CMK (cell line): Measurements from ENCODE around the gene ZBTB7C.

Source experiments
- DNase-seq: peaks from one replicate; pipeline ENCODE4 v3.0.0-alpha.2; 2010; ENCODE audit warnings: low read depth

The ZBTB7C gene

DNA sequence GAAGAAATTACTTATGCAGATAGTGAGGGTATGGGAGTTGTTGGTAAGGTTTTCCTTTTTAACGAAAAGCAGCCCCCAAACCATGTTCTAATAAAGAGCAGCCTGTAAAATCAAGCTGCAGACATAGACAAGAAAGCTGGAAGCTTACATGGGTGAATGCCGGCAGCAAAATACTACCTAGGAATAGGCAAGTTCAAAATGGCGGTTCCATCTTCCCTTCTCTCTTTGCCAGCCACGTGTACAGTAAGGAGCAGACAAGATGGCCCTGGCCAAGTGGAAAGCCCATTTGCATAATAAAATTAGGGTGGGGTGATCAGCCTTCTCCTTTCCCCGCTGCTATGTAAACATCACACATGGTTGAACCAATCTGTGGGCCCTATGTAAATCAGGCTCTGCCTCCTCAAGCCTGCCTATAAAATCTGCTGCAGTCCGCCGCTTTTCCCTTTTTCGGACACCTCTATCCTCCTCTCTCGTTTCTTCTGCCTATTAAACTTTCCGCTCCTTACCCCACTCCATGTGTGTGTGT is 155.0 kb downstream of the ZBTB7C start:
- DNase-seq: no peak

DNA sequence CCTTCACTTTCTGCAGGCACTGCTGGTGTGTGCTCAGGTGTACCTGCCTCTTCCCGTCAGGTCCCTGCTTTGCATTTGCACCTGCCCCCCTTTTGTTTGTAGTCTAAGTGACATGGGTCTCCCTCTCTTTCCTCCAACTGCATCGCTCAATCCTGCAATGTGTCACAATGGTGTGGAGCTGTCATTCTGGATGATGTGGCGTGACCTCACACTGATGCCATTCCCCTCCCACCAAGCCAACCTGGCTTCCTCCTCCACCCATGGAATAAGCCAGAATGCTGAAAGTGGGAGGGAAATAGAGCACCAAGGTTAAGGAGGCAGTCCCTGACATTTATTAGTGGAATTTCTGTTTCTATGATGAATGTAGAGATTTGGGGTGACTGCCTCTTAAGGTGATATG is 156.7 kb downstream of the ZBTB7C start:
- no peak for DNase-seq

DNA sequence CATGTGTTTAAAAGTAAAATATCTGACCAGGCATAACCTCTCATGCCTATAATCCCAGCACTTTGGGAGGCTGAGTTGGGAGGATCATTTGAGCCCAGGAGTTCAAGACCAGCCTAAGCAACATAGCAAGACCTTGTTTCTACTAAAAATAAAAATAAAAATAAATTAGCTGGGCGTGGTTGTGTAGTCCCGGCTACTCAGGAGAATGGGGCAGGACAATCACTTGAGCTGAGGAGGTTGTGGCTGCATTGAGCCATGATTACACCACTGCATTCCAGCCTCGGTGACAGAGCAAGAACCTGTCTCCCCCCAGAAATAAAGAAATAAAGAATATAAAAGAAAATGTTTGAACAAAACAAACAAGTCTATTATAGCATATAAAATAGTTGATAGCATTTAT is 158.3 kb downstream of the ZBTB7C start:
- no peak for DNase-seq

DNA sequence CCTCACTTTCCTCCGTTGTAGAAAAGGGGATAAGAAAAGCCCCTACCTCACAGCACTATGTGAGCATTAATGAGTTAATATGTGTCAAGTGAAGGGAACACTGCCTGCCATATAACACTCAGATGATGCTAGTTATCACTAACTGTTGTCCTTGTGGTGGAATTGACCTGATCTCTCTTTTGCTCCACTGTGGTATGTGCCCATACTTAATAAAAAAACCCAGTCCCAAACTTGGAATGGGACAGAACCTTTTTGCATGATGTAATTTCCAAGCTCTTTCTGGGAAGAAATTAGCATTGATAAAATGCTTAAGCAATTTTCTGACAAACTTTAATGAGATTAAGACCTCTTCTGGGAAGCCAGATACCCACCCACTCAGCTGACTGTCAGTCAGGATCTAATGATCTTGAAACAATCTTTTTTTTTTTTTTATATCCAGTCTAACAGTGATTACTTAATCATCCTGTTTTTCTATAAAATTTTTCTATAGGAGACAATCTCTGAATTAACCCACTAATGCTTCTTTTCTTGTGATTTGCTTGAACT is 158.7 kb downstream of the ZBTB7C start:
- no peak for DNase-seq

DNA sequence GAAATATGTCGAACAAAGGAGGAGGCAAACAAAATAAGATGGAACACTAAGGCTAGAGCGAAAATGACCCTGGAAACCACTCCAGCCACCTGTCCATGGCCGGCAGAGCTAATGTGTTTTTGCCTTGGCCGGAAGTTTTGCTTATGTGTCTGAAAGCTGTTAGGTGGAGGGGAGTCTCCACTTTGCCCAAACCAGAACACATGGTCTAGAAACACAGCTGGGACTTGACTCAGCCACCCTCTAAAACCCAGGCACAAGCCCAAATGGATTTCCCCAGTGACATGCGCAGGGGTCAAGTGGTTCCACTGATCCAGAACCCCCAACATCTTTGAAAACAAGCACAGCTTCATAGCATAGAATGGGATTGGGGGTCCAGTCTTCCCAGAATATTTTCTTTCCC is 159.3 kb downstream of the ZBTB7C start:
- no peak for DNase-seq

DNA sequence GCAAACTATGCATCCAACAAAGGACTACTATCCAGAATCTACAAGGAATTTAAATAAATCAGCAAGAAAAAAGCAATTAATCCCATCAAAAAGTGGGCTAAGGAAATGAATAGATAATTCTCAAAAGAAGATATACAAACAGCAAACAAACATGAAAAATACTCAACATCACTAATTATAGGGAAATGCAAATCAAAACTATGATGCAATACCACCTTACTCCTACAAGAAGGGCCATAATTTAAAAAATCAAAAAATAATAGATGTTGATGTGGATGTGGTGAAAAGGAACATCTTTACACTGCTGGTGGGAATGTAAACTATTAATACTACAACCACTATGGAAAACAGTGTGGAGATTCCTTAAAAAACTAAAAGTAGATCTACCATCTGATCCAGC is 164.7 kb downstream of the ZBTB7C start:
- DNase-seq: no peak

DNA sequence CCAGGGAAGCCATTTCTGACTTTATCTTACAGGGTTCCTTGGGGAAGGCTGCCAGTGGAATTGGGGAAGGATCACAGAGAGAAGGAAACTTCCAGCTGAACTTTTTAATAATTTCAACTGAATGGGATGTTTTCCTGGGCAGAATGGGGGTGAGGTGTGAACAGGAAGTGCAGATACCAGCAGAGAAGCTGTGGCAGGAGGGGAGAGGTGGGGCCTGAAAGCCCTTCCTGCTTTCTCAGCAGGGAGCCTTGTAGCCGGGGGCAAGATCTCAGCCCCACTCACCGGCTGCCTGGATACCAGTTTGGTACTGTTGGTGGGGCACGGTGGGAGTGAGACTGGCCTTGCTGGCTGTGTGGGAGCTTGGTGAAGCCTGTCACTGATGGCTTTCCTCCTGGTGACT is 170.5 kb downstream of the ZBTB7C start:
- no peak for DNase-seq

DNA sequence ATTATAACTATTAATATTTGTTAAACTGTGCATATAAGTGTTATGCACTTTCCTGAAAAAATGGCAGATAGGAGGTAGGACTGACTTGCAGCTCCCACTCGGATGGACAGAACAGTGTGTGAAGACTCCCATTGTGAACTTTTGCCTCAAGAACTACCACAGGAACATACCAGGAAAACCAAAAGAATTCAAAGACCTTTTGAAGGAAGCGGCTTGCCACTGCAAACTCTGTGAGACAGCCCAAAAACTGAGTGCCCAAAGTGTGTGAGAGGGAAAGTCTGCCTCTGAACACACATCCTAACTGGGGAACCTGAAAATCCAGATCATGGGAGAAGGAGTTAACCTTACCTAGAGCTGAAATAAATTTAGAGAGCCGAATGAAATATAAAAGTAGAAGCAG is 171.0 kb downstream of the ZBTB7C start:
- no peak for DNase-seq

DNA sequence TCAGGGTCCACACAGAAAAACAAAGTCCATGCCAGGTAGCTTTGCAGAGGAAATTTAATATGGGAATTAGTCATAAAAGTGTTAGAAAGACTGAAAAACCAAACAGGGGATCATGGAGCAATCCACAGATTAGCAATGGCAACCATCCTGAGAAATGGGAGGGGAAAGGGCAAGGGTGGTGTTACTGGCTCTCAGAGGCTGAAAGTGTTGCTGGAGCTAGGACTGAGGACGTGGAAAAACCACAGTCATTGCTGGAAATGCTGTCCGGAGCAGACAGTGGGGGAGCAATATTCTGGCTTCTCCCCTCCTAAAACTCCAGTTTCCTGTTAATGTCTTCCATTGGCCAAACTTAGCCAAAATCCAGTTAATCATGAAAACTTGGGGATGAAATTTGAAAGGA is 172.4 kb downstream of the ZBTB7C start:
- DNase-seq: no peak

DNA sequence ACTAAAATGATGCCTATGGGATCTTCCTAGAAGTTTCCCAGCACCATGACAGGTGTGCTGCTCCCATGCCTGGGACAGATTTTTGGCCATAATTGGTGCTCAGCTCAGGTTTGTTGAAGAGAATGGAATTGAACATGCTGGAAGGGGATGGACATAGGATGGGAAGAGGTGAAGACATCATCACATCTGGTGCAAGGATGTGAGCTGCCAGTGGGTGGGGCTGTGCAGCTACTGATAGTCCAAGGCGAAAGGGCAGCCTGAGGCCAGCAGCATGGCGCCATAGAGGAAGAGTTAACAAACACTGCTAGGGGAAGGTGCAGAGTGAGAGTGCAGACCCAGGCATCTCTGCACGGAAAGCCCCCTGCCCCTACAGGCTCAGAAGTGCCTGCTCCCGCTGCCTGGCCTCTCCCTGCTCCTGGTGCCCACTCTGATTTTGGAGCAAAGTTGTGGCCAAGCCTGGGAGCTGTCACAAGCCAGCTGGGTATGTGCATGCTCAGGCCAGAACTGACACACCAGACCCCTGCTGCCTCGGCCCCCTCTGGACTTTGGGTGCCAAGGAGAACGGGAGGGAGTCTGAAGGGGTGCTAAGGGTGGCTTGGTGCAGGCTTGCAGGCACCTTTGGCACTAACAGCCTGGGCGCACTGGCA is 178.6 kb downstream of the ZBTB7C start:
- peak; percentile 32 for DNase-seq

DNA sequence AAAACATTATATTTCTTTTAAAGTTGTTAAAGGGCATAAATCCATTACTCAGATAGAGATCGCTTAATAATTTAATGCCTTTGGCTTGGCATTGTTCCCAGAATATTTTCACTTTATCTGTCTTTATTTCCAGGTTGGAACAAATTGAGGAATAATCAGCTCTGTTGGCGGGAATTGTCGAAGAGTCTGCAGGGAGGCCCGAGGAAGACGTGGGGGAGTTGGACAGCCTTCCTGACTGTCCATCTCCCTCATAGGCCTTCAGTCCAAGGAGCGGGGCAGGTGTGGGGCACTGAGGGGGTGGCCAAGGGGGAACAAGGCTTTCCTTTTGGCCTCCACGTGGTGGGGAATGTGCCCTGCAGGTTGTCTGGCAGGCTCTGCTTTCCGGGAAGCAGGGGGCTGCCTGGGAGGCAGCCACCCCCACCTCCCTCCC is 179.6 kb downstream of the ZBTB7C start:
- DNase-seq: no peak

DNA sequence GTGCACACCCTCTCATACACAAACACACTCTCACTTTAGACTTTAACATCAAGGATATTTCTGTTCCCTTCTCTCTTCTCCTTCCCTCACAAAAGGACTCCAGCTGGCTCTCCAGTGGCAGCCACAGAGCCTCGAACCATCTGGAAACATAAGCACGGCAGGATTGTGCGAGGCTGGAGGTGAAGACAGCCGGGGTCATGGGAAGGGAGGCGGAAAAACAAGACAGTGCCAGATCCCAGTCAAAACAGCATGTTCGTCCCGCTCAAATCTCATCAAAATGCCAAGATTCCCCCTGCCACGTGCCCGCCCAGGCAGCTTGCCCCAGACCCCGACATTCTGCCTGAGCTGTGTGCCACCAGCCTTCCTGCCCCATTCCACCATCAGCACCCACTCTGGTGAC is 180.3 kb downstream of the ZBTB7C start:
- no peak for DNase-seq

DNA sequence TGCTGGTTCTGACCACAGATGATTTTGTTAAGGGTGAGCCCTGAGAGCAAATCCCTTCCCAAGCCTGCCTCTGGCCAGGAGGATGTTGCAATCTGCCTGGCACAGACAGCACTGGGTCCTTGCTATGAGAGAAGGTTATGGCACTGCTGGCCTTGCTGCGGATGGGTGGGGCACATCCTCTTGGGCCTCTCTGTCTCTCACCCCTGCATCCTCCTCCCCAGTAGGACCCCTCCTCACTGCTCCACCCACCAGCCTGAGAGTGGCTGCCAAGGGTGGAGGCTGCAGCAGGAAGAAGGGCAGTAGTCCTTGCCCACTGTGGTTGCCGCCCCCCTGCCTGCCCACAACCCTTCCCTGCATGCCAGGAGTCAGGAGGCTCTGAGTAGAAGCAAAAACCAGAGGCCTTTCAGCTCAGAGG is 180.9 kb downstream of the ZBTB7C start:
- peak; percentile 83 for DNase-seq

DNA sequence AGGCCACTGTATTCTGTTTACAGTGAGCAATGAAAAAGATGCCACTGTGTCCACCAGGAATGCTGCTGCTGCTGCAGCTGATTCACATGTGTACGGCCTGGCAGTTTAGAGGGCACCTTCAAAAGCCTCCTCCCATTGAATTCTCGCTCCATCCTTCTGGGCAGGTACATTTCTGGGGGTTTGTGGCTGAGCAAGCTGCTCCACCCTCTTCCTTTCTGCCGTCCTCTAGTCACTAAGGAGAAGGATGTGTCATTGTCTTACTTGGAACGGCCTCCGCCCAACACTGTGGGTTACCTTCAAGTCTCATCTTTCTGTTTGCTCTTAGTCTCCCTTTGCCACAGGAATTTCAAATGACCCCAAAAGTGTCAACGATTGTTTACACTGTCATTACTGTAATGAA is 182.0 kb downstream of the ZBTB7C start:
- no peak for DNase-seq

DNA sequence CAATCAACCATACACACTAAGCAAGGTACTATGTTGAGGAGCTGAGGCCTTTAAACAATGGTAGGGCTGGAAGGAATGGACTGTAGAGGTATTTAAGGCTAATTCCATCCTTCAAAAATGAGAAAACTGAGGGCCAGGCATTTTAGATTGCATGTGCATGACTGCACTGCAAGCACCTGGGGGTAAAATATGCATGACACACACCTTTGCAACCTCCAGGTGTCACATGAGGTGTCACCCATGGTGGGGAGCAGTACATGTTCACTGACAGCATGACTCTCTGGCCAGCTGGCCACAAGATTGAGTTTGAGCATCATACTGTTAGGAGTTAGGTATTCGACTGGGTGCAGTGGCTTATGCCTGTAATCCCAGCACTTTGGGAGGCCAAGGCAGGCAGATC is 182.8 kb downstream of the ZBTB7C start:
- DNase-seq: no peak

DNA sequence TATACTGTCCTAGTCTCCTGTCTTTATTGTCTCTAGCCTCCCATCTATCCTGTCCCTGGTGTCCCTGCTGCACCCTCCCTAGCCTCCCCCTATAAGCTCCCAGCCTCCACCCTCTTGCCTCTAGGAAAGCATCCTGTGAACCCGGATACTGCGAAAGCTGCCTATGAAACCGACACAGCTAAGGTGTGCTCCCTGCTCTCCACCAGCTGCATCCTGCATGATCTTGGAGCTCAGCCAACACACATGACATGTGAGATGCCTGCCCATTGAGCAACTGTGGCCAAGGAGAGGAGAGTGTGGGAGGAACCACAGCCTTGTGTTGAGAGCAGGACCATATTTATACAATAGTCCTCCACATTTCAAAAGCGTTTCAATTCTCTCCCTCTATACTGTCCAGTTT is 187.1 kb downstream of the ZBTB7C start:
- DNase-seq: no peak

DNA sequence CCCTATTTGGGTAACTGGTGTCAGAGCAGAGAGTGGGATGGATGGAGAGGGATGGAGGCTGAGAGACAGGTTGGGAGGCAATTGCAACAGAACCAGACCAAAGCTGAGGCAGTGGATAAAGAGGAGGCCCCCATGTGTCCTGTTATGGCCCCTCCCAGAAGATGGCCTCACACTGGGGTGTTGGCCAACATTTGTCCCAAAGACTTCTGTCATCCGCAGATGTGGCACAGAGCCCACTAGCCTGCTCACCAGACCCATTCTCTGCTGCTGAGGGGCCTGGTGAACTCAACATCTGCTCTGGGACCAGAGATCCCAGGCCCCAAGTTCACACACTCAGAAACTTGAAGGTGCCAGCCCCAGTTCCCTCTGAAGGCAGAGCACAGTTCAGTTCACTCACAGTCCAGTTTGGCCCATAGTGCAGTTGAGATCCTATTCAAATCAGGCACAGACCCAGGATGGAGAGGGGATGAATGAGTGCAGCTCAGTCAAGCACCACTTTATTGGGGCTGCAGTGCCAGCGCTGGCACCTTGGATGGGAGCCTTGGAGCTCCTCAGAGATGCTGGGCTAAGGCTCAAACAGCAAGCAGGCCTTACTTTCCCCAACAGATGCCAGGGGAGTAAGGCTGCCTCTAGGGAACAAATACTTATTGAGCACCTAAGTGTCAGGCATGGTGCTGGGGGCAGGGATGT is 189.2 kb downstream of the ZBTB7C start:
- no peak for DNase-seq

DNA sequence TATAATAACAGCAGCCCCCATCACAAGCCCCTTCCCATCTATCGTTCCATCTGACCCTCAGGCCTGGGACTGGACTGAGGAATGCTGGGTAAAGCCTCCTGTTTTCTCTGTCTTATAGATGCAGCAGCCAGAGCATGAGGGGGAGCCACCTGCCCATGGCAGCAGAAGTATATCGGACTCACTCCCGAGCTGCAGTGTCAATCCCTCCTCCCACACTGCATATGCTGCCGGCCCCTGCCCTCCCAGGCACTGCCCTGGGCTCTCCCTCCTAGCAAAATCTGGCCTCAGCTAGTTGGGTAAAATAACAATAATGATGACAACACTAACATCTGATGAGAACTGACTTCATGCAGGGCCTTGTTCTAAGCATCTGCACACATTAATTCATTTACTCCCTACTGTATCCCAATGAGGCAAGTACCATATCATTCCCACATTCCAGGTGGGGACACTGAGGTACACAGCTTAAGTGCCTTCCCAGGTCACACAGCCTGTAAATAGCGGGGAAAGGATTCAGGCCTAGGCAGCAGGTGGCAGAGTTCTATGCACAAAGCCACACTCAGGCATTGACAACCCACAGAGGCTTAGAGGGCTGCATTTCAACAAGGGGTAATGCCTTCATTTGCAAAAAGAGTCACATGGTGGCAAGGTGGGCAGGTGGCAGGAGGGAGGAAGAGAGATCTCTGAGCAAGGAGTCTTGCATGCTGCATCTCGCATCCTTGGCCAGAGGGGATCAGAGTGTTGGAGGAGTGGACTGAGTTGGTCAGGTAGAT is 190.0 kb downstream of the ZBTB7C start:
- DNase-seq: no peak

DNA sequence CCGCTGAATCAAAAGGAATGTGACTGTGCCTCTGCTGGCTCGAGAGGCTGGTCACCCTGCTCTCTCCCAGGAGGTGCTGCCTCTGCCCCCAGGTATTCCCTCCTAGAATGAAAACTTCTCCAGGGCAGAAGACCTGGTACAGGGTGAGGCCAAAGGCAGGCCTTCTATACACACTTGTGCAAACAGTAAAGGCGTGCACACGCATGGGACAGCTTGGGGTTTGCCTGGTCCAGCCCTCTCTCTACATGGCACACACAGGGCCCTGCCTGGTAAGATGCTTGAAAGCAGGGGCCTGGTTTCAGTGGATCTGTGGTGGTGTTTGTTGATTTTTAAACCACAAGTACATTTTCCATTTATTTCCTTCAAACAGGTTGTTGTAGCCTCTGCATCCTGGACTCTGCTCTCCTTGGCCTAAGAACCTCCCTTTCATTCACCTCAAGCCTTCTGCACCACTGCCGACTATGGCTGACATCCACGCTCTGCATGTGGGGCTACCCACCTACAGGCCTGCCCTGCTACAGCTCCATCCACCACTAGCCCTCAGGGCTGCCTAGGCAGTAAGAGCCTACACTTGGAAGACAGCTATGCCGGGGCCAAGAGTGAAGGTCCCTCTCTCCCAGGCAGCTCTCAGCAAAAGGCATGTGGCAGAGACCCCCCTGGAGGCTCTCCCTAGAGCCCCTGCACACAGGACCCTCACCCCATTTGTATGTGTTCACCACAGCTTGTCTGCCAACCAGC is 190.7 kb downstream of the ZBTB7C start:
- no peak for DNase-seq

DNA sequence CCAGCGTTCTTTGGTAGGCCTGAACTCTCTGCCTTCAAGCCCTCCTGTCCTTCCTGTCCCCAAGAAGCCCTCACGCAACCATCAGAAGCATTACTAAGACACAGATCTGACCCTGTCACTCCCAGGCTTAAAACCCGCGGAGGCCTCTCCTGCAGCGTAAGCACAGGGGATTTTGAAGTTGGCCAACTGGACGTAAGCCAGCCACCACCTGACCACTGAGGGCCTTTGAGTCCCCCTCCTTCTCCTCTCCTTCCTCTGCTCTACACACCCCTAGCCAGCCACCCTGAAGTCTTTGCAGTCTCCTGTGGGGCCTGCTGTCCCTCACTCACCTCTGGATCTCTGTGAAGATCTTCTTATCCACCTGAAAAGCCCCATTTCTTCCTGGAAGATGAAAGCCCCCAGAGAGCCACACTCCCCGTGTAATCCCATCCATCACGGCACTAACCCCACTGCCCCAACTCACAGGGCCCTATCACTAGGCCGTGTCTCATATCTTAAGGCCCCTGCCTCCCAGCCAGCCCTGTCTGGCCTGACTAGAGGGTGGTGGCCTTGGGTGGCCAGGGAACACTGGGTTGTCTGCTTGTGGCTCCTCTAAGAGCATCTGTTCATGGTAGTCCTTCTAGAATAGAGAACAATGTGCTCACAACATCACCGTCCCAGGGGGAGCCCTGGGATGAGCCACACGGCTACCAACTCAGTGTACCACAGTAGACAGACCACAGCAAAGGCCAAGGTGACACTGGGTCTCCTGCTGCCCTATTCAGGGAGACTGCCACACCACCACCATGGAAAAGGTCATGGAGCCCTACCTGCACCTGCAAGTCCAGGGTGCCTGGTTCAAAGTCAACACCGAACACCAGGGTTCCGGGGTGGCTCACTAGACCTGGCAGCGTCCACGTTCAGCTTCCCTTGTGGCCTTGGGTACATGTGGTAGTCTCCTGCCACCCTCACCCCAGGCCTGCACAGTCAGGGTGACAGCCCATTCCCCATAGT is 191.6 kb downstream of the ZBTB7C start:
- no peak for DNase-seq
